Left hindlimb (tissue), 1 donor: Measurements from ENCODE around the gene LITAFD.

Experiments used
- DNase-seq: peaks from one replicate; pipeline ENCODE4 v3.0.0-alpha.2; 2018

Gene LITAFD

DNA sequence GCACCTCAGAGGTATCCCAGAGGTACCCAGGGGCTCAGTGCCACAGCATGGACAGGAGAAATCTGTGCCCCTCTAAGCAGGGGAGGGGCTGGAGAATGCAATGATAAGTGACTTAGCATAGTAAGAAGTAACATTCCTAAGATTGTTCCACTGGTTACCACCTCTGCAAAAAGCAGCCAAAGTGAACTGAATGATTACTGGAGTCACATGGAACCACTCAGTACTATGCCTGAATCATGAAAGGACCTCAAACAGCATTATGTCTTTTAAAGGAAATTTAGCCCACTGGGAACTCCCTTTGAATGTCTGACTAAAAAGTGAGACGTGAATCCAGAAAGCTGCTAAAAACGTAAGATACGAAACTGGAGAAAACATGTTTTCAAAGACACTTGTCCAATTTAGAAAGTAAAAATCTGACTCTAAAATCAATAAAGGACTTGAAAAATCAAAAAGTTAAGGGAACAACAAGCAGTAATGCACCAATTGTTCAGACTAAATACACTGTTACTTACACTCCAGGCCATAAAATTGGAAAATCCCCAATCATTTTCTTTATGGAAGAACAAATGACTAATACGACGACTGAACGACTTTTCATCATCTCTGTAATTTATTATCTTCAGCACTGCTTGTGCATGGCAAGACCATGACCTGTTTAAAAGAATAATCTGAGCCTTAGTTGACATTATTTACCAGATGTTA, 38.6 kb downstream of the LITAFD start:
- DNase-seq = no peak

DNA sequence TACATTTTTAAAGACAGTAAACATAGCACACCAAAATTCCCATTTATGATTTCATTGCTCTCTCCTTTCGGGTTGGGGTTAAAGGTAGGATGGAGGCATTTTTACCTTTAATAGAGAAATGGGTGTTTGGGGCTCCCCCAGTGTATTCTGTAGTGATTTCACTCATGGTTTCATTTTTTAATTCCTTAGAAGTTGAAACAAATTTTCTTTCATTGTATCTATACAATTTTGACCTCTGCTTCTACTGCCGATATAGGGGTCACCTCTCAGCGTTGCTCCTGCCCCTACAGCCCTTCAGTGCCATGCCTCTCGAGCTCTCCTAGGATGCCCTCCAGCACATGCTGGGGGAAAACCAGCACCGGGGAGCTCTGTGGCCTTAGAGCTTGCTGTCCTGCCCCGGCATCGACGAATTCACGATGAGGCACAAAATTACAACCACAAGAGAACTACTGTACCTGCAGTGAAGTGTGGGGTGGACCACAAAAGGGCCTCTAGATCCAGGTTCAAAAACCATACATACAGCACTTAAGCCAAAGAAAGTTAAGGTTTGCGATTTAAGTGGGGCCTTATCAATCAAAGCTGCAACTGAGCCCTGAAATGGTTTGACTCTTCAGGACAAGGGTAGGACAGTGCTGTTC, 39.3 kb downstream of the LITAFD start:
- no peak for DNase-seq

DNA sequence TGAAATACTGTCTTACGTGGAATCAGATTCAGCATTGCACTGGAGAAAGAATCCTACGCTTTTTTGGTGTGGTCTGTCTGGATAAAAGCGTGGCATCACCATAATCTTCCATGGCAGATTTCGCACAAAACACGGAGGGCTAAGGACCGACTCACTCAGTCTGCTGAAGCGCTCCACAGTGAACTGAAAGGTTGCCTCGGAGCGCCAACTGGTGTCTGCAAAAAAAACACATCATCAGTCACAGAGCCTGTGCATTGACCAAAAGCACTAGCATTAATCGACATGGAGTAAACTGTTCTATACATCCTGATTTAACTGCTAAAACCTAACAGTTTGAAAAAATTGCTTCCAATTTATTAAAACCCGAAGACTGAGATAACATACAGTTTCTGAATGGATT, 41.0 kb downstream of the LITAFD start:
- DNase-seq = no peak

DNA sequence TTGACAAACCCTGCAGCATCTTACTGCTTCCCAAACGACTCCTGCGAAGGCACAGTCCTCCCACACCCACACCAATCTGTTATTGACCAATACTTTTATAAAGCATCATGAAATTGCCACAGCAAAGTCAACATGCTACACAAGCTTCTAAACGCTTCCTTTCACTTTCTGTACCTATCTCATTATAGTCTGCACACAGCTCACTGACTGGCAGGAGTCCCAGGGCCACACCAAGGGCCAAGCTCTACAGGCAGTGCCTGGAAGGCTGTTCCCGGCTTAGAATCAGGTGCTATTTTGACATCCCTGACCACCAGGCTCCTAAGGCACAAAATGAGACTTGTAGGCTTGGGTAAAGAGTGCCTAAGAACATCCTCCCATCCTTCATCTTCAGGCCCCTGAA, 42.1 kb downstream of the LITAFD start:
- DNase-seq = no peak

DNA sequence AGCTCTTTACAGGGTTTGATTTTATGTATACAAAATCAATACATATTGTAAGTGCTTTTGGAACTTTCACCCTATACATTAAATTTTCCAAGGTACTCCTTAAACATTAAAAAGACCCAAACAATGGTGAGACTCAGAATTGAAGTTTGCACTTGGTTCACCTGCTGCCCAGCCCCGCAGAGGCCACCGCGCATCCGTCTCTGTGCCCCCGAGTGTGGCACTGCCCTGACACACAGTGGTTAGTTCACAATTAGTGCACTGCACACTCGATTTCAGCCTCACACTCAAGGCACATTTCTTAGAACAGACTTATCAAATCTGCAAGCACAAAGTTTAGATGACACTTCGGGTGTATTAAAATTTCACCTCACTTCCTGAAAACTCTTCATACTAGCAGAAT, 43.3 kb downstream of the LITAFD start:
- no peak for DNase-seq

DNA sequence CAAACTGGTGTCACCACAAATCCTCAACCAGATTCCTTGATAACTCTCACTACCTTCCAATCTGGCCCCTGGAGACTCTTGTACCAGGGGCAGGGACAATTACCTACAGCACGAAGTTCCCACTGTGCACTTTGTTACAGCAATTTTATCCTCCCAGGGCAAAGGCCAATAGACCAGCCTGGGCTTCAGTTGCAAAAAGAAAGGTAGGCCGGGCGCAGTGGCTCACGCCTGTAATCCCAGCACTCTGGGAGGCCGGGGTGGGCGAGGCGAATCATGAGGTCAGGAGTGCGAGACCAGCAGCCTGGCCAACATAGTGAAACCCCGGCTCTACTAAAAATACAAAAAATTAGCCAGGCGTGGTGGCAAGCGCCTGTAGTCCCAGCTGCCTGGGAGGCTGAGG, 44.7 kb downstream of the LITAFD start:
- DNase-seq = no peak

DNA sequence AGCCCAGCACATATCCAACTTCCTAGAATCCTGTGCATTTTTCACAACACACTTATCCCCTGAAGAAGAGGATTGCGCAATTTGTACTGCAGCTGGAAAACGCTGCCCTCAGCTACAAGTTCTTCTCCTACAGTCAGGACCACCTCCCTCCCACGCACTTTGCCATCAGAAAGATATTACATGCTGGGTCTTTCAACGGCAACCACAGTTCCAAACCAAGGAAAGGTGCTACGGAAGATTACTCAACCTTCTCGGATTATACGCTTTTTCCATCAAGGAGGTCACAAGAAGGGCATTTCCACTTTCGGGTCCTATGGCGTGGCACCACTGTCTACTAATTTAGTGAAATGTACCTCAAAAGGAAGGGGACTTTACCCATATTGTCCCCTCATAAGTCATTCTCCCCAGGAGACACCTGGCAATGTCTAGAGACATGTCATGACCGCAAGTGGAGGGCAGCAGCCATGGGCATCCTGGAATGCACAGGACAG, 46.4 kb downstream of the LITAFD start:
- DNase-seq = no peak

DNA sequence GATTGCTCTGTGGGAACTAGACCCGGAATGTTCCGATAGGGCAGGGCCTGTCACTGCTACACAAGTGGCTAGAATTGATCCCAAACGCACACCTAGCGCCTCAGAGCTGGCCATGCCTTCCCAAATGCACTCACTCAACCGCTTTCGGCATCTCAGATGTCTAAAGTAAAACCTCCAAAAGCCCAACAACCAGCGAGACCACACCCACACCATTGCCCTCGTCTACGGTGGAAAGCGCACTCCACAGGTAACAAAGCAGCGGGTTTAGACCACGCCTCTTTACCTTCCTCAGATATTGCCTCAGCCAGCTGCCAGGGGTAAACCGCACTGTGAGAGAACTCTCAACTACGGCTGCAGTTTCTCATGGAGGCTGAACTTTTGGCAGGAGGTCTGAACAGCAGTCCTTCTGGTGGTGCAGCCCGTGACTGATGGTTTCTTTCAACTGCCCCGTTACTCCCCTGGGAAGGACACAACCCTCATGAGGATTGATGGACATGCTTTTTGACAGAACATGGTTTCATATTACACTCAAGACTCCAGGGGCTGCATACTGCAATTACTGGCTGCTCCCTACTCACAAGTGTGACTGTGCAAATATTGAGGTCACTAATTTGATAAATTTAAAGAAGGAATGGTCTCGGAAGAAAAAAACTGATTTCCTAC, 47.1 kb downstream of the LITAFD start:
- DNase-seq = no peak

DNA sequence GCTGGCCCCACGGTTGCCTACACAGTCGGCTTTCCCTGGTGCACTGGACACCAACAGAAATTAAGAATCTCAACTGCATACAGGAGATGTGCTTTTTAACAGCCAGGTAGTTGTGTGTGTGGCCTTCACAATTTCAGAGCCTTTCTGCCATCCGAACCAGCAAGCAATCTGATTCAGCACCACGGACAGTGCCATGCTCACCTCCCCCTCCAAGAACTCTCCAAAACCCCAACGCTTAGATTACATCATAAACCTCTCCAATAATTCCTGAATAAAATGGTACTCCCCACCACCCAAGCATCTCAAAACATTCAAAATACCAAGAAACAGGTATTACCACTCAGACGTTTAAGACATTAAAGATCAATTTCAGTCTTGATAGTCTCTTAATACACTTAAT, 49.7 kb downstream of the LITAFD start:
- peak; percentile 54 for DNase-seq

DNA sequence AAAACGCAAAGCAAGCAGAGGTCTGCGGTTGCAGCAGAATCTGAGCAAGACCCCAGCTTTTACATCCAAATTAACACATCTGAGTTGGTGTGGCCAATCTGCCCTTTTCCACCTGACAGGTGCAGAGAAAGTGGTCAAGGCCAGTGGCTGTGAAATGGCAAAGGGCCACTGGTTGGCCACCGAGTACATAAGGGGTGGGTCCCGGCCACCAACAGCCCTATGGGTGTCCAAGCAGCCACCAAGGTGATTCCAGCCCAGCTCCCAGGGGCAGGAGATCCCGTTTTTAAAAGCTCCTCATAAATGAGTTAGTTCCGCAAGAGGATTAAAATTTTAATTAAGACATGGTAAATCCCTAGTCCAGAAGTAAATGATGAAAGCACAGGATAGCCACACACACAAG, 52.5 kb downstream of the LITAFD start:
- DNase-seq = no peak
